ENCODE results near the gene ASGR2.

The ASGR2 gene

GRCh38 chr17:7113273-7114071, 1.1 kb downstream of the ASGR2 start:
- TF ChIP-seq CTCF (IDR thresholded peaks at IDR 0.05; ENCODE audit: borderline replicate concordance, control extremely low read depth, extremely low read depth, insufficient read depth, missing control alignments), result no peak
- DNase-seq (ENCODE audit: low spot score), result no peak
- in situ Hi-C loops (cut with MboI; ENCODE audit: low sequenced_read_pairs, unreplicated experiment), result no loop called here

GRCh38 chr17:7112510-7113108, 2.0 kb downstream of the ASGR2 start:
- no peak for TF ChIP-seq CTCF (IDR thresholded peaks at IDR 0.05; ENCODE audit: borderline replicate concordance, control extremely low read depth, extremely low read depth, insufficient read depth, missing control alignments)
- in situ Hi-C loops (cut with MboI; ENCODE audit: low sequenced_read_pairs, unreplicated experiment), result no loop called here
- no peak for DNase-seq (ENCODE audit: low spot score)

GRCh38 chr17:7111784-7112509, 2.7 kb downstream of the ASGR2 start:
- TF ChIP-seq CTCF (IDR thresholded peaks at IDR 0.05; ENCODE audit: borderline replicate concordance, control extremely low read depth, extremely low read depth, insufficient read depth, missing control alignments), result no peak
- in situ Hi-C loops (cut with MboI; ENCODE audit: low sequenced_read_pairs, unreplicated experiment), result no loop called here
- DNase-seq (ENCODE audit: low spot score), result no peak

GRCh38 chr17:7110617-7111306, 3.9 kb downstream of the ASGR2 start:
- DNase-seq (ENCODE audit: low spot score), result no peak
- TF ChIP-seq CTCF (IDR thresholded peaks at IDR 0.05; ENCODE audit: borderline replicate concordance, control extremely low read depth, extremely low read depth, insufficient read depth, missing control alignments), result no peak
- in situ Hi-C loops (cut with MboI; ENCODE audit: low sequenced_read_pairs, unreplicated experiment), result no loop called here

- no peak for TF ChIP-seq CTCF (IDR thresholded peaks at IDR 0.05; ENCODE audit: borderline replicate concordance, control extremely low read depth, extremely low read depth, insufficient read depth, missing control alignments)
- DNase-seq (ENCODE audit: low spot score), result peak; percentile 41
- in situ Hi-C loops (cut with MboI; ENCODE audit: low sequenced_read_pairs, unreplicated experiment), result no loop called here
Observed at GRCh38 chr17:7109461-7110322, 4.9 kb downstream of the ASGR2 start.

Measured in GM13976 (cell line).